ENCODE measurements around the gene PDE4C.

- TF ChIP-seq CTCF (conservative IDR thresholded peaks at IDR 0.05; ENCODE audit: low read depth, low read length), result no peak
- no peak for TF ChIP-seq EZH2phosphoT487 (IDR thresholded peaks at IDR 0.05; ENCODE audit: borderline replicate concordance, low read length)
Observed at GRCh38 chr19:18274219-18274780, 48.1 kb upstream of the PDE4C start, which contains the start of gene IQCN.

Measured in PC-3 (cell line).